Activated T-cell treated with anti-CD3 and anti-CD28 coated beads, Interleukin-2, amount 50 U/mL, for 4 hours (primary cell): ENCODE measurements around the gene ACTN3. TPM values are rescaled to one million over a fixed set of nuclear protein-coding genes. Genes with fewer than 3 reads are reported as not detected.

ENCODE experiments used
- ATAC-seq, 2 donors: fragments of 200-7000 bp; cut with Tn5 transposase; one replicate each; pipeline ENCODE4 v1.10.0; 2021
- DNase-seq: peaks from one replicate; pipeline ENCODE4 v3.0.0-alpha.2; 2020
- H3K27me3 Mint-ChIP-seq: one replicate; pipeline ENCODE4 v1.8.0; 2021; ENCODE audit warnings: low read depth, mixed read lengths
- H3K36me3 Mint-ChIP-seq: one replicate; pipeline ENCODE4 v1.8.0; 2022; ENCODE audit warnings: mixed read lengths; ENCODE audit not compliant: insufficient read depth
- H3K4me1 Mint-ChIP-seq: one replicate; pipeline ENCODE4 v1.8.0; 2021; ENCODE audit warnings: low read depth, mixed read lengths
- H3K4me3 Mint-ChIP-seq: one replicate; pipeline ENCODE4 v1.8.0; 2021; ENCODE audit warnings: mild to moderate bottlenecking, moderate library complexity, mixed read lengths
- H3K9me3 Mint-ChIP-seq: one replicate; pipeline ENCODE4 v1.8.0; 2021; ENCODE audit warnings: mixed read lengths
- total RNA-seq, 3 donors: library from RNA; stranded (reverse); gene quantifications; one replicate each; pipeline ENCODE4 v1.2.1, GENCODE V29; 2021

The ACTN3 gene
- total RNA-seq, 3 donors from 2014 or later = 0.08 to 0.18 TPM; not detected in 1

GRCh38 chr11:66550887-66551286 lies 4.2 kb downstream of the ACTN3 start:
- no peaks in the 10 kb centered on the region for H3K27me3 Mint-ChIP-seq
- H3K4me3 Mint-ChIP-seq = no peak overlapping the region
- peaks cover 5% of the 10 kb centered on the region for H3K4me1 Mint-ChIP-seq
- no peaks in the 10 kb centered on the region for H3K36me3 Mint-ChIP-seq
- H3K9me3 Mint-ChIP-seq = no peaks in the 10 kb centered on the region
- no peak for DNase-seq
- no peak for ATAC-seq

- peaks cover 4% of the 10 kb centered on the region for H3K4me1 Mint-ChIP-seq
- H3K9me3 Mint-ChIP-seq = no peaks in the 10 kb centered on the region
- no peak overlapping the region for H3K4me3 Mint-ChIP-seq
- DNase-seq (no peak), ATAC-seq (no peak)
- peaks cover 10% of the 10 kb centered on the region for H3K27me3 Mint-ChIP-seq
- H3K36me3 Mint-ChIP-seq = no peaks in the 10 kb centered on the region
These were observed 7.9 kb downstream of the ACTN3 start for GRCh38 chr11:66554602-66555001.

- no peak for ATAC-seq
- Mint-ChIP-seq H3K36me3 (no peaks in the 10 kb centered on the region), H3K4me3 (no peak overlapping the region)
These were observed 8.7 kb downstream of the ACTN3 start for GRCh38 chr11:66555416-66555815.

DNA sequence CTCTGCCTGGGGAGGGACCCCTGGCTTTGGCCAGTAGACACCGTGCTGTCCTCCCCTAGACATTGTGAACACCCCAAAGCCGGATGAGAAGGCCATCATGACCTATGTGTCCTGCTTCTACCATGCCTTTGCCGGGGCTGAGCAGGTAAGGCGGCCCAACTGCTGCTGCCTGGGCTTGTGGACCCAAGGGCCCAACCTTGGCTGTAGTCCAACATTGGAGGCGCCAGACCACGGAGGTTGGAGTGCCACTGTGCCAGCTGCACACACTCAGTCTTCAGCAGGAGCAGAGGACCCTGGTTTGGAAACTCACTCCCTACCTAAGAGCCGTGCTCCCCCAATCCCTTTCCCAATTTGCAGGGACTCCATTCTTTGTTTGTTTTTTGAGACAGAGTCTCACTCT lies 9.4 kb downstream of the ACTN3 start:
- Mint-ChIP-seq H3K36me3 (no peaks in the 10 kb centered on the region), H3K4me3 (no peak overlapping the region), H3K9me3 (no peaks in the 10 kb centered on the region), H3K4me1 (peaks cover 4% of the 10 kb centered on the region), H3K27me3 (peaks cover 10% of the 10 kb centered on the region)
- ATAC-seq = no peak
- no peak for DNase-seq

More at GRCh38 chr11:66555416-66555815, 8.7 kb downstream of the ACTN3 start:
- DNase-seq = no peak
- H3K9me3 Mint-ChIP-seq = no peaks in the 10 kb centered on the region
- peaks cover 4% of the 10 kb centered on the region for H3K4me1 Mint-ChIP-seq
- peaks cover 10% of the 10 kb centered on the region for H3K27me3 Mint-ChIP-seq

- peaks cover 10% of the 10 kb centered on the region for H3K27me3 Mint-ChIP-seq
These were observed 11.1 kb downstream of the ACTN3 start for GRCh38 chr11:66557733-66558326.

DNA sequence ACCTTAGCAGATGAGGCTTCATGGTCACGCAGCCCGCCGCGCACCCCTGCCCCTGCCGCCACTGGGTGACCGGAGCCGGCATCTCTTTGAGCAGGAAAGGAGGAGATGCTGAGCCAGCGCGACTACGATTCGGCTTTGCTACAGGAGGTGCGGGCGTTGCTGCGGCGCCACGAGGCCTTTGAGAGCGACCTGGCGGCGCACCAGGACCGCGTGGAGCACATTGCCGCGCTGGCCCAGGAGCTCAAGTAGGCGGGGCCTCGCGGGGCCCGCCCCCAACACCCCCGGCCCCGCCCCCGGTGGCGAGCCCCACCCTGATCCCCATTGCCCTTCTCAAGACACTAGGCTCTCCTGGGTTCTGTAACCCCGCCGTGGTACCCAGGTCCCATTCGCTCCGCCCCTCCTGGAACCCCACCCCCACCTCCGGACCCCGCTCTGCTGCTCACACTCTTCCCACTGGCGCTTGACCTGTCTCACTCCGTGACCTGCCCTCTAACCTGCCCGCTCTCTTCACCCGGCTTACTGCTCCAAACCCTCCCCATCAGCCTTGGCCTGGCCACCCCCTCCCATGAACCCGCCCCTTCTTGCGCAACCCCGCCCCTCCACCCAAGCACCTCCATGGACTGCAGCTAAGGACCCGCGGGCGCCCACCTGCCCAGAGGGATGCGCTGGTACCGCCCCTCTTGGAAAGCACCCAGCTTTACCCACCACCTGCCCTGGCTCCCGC lies 12.6 kb downstream of the ACTN3 start:
- Mint-ChIP-seq H3K4me1 (peaks cover 4% of the 10 kb centered on the region), H3K9me3 (no peaks in the 10 kb centered on the region), H3K4me3 (peak overlapping the region; percentile 33), H3K36me3 (no peaks in the 10 kb centered on the region), H3K27me3 (peaks cover 10% of the 10 kb centered on the region)
- DNase-seq = peak; percentile 27
- peak; percentile 82 for ATAC-seq

More at GRCh38 chr11:66557733-66558326, 11.1 kb downstream of the ACTN3 start:
- Mint-ChIP-seq H3K4me3 (no peak overlapping the region), H3K36me3 (no peaks in the 10 kb centered on the region), H3K4me1 (peaks cover 4% of the 10 kb centered on the region), H3K9me3 (no peaks in the 10 kb centered on the region)
- DNase-seq (no peak), ATAC-seq (no peak)

- ATAC-seq = no peak
- H3K4me3 Mint-ChIP-seq = no peak overlapping the region
- peaks cover 4% of the 10 kb centered on the region for H3K4me1 Mint-ChIP-seq
- no peaks in the 10 kb centered on the region for H3K36me3 Mint-ChIP-seq
- no peak for DNase-seq
- H3K9me3 Mint-ChIP-seq = no peaks in the 10 kb centered on the region
- peaks cover 10% of the 10 kb centered on the region for H3K27me3 Mint-ChIP-seq
These were observed 13.4 kb downstream of the ACTN3 start for GRCh38 chr11:66559866-66560676.

DNA sequence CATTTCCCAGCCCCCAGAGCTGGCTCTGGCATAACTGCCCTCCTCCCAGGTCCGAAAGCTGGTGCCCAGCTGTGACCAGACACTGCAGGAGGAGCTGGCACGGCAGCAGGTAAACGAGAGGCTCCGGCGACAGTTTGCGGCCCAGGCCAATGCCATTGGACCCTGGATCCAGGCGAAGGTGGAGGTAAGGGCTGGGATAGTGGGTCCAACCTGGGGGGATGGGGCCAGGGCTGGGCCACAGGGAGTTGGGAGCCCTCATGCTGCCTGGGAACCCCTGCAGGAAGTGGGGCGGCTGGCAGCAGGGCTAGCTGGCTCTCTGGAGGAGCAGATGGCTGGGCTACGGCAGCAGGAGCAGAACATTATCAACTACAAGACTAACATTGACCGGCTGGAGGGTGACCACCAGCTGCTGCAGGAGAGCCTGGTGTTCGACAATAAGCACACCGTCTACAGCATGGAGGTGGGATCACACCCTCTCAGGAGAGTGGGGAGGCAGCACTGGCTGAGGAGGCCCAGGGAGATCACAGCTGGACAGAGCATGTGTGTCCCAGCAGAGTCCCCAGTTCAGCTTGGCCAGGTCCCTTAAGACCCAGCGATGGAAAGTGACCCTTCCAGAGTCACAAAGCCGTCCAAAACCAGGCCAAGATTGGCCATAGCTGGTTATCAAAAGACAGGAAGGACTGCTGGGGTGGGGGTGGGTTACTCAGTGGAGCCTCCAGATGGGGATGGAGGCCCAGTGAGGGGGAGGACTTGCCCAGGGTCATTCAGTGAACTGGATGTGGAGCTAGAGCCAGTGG lies 14.7 kb downstream of the ACTN3 start:
- DNase-seq = no peak
- no peaks in the 10 kb centered on the region for H3K36me3 Mint-ChIP-seq
- ATAC-seq = no peak

DNA sequence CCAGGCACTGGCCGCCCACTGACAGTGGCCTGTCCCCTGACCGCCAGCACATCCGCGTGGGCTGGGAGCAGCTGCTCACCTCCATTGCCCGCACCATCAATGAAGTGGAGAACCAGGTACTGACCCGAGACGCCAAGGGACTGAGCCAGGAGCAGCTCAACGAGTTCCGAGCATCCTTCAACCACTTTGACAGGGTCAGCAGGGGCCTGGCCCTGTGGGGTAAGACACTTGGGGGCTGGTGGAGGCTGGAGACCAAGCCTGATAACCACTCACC lies 15.2 kb downstream of the ACTN3 start:
- H3K27me3 Mint-ChIP-seq = peaks cover 10% of the 10 kb centered on the region
- peaks cover 4% of the 10 kb centered on the region for H3K4me1 Mint-ChIP-seq
- ATAC-seq = no peak
- no peaks in the 10 kb centered on the region for H3K9me3 Mint-ChIP-seq
- H3K36me3 Mint-ChIP-seq = no peaks in the 10 kb centered on the region
- no peak for DNase-seq
- no peak overlapping the region for H3K4me3 Mint-ChIP-seq

More for the DNA sequence above, 14.7 kb downstream of the ACTN3 start:
- Mint-ChIP-seq H3K4me1 (peaks cover 4% of the 10 kb centered on the region), H3K27me3 (peaks cover 10% of the 10 kb centered on the region), H3K4me3 (no peak overlapping the region), H3K9me3 (no peaks in the 10 kb centered on the region)

DNA sequence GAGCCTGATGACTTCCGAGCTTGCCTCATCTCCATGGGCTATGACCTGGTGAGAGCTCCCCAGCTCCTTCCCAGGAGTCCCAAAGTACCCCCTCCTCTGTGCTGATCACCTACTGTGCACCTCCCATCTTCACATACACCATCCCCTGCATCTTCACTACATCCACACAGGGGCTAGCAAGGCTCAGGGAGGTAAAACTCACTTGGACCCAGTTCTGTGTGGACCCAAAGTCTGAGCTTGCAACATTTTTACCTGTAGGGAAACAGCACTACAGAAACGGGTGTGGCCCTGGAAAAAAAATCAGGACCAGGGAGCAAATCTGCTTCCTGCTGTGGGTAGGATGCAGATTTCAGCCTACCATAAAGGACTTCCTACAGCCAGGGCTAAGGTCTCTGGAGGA lies 15.6 kb downstream of the ACTN3 start:
- Mint-ChIP-seq H3K4me1 (peaks cover 5% of the 10 kb centered on the region), H3K36me3 (no peaks in the 10 kb centered on the region), H3K27me3 (peaks cover 8% of the 10 kb centered on the region), H3K9me3 (no peaks in the 10 kb centered on the region), H3K4me3 (no peak overlapping the region)
- no peak for ATAC-seq
- DNase-seq = no peak

- no peak for DNase-seq
- H3K9me3 Mint-ChIP-seq = no peaks in the 10 kb centered on the region
- ATAC-seq = no peak
- peaks cover 12% of the 10 kb centered on the region for H3K4me1 Mint-ChIP-seq
- no peaks in the 10 kb centered on the region for H3K36me3 Mint-ChIP-seq
- H3K4me3 Mint-ChIP-seq = no peak overlapping the region
- peaks cover 5% of the 10 kb centered on the region for H3K27me3 Mint-ChIP-seq
These were observed 16.3 kb downstream of the ACTN3 start for GRCh38 chr11:66562907-66563583.

DNA sequence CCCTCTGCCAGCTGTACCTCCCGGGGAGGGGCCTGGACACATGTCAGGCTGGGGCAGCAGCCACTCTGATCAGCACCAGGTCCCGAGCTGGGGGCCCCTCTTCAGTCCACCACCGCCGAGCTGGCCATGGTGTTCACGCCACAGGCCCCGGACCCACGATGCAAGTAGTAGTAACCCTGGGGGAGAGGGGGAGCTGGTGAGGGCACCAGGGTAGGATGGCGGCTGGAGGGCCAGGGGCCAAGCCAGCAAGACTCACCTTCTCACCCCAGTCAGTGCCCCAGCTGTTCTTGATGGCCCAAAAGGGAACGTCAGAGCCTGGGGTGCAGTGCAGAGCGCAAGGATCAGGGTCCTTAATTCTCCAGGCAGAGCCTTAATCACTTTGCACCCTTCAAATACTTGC lies 17.1 kb downstream of the ACTN3 start:
- no peak for ATAC-seq

GRCh38 chr11:66564538-66564937 lies 17.8 kb downstream of the ACTN3 start:
- no peak for ATAC-seq
- Mint-ChIP-seq H3K4me3 (no peak overlapping the region), H3K27me3 (no peaks in the 10 kb centered on the region), H3K36me3 (no peaks in the 10 kb centered on the region), H3K4me1 (peaks cover 12% of the 10 kb centered on the region), H3K9me3 (no peaks in the 10 kb centered on the region)
- no peak for DNase-seq

More for the DNA sequence above, 17.1 kb downstream of the ACTN3 start:
- peaks cover 2% of the 10 kb centered on the region for H3K27me3 Mint-ChIP-seq
- H3K36me3 Mint-ChIP-seq = no peaks in the 10 kb centered on the region
- no peak for DNase-seq
- no peak overlapping the region for H3K4me3 Mint-ChIP-seq
- H3K9me3 Mint-ChIP-seq = no peaks in the 10 kb centered on the region
- H3K4me1 Mint-ChIP-seq = peaks cover 13% of the 10 kb centered on the region

- Mint-ChIP-seq H3K27me3 (no peaks in the 10 kb centered on the region), H3K36me3 (no peaks in the 10 kb centered on the region), H3K4me1 (peaks cover 12% of the 10 kb centered on the region), H3K4me3 (no peak overlapping the region), H3K9me3 (no peaks in the 10 kb centered on the region)
- DNase-seq (no peak), ATAC-seq (no peak)
These were observed 18.3 kb downstream of the ACTN3 start for GRCh38 chr11:66564984-66565383.
